NB4 (cell line): Measurements from ENCODE around the gene S100Z.
"Not testable (repeated sequence)": the region's sequence is repeated elsewhere in the genome, so short reads cannot be mapped to it uniquely, and the experiment has no call there.

Source experiments
- DNase-seq: peaks from one replicate; pipeline ENCODE4 v3.0.0; 2010; ENCODE audit warnings: low read depth
- H3K4me3 ChIP-seq: one replicate; pipeline ENCODE4 v1.5.1; 2011; ENCODE audit warnings: mild to moderate bottlenecking, low read depth, low read length, moderate library complexity
- CTCF ChIP-seq: IDR thresholded peaks from one replicate; pipeline ENCODE4 v1.5.1; 2012; ENCODE audit warnings: low read depth, low read length
- MAX ChIP-seq: IDR thresholded peaks from 2 replicates; pipeline ENCODE4 v1.6.1; 2011; ENCODE audit warnings: low read depth, low read length
- MYC ChIP-seq: IDR thresholded peaks from 2 replicates; pipeline ENCODE4 v1.6.1; 2011; ENCODE audit warnings: low read depth, low read length
- POLR2A ChIP-seq: IDR thresholded peaks from 2 replicates; pipeline ENCODE4 v1.6.1; 2011; ENCODE audit warnings: mild to moderate bottlenecking; ENCODE audit not compliant: insufficient read length; ENCODE audit errors: extremely low read depth

The S100Z gene

GRCh38 chr5:76805821-76806505 is 43.9 kb upstream of the S100Z start:
- DNase-seq = no peak
- H3K4me3 ChIP-seq = no peak overlapping the region
- TF ChIP-seq MAX (no peak), MYC (no peak), CTCF (no peak), POLR2A (no peak)

- no peak for TF ChIP-seq CTCF
- no peak for TF ChIP-seq MYC
- TF ChIP-seq POLR2A = no peak
- TF ChIP-seq MAX = no peak
- H3K4me3 ChIP-seq = no peak overlapping the region
- no peak for DNase-seq
Measured at GRCh38 chr5:76807296-76807695, 42.5 kb upstream of the S100Z start.

GRCh38 chr5:76808141-76808691 is 41.6 kb upstream of the S100Z start:
- no peak for DNase-seq

GRCh38 chr5:76809141-76809540 is 40.7 kb upstream of the S100Z start:
- TF ChIP-seq POLR2A (no peak), MYC (no peak), CTCF (no peak), MAX (no peak)
- H3K4me3 ChIP-seq = no peak overlapping the region
- DNase-seq = no peak

More at GRCh38 chr5:76808141-76808691, 41.6 kb upstream of the S100Z start:
- no peak overlapping the region for H3K4me3 ChIP-seq
- TF ChIP-seq MAX (no peak), MYC (no peak)

GRCh38 chr5:76810236-76810635 is 39.6 kb upstream of the S100Z start:
- TF ChIP-seq MYC (no peak), MAX (no peak), CTCF (no peak), POLR2A (no peak)
- no peak overlapping the region for H3K4me3 ChIP-seq
- no peak for DNase-seq

- H3K4me3 ChIP-seq = no peak overlapping the region
- TF ChIP-seq POLR2A (no peak), MYC (no peak), MAX (no peak), CTCF (no peak)
- DNase-seq = no peak
Measured at GRCh38 chr5:76811214-76811613, 38.6 kb upstream of the S100Z start.

GRCh38 chr5:76812209-76812608 is 37.6 kb upstream of the S100Z start:
- H3K4me3 ChIP-seq, DNase-seq: not testable (repeated sequence)
